GM21717 (cell line): Measurements from ENCODE around the gene KYNU.

Source experiments
- ATAC-seq: cut with Tn5 transposase; IDR thresholded peaks from one replicate; pipeline ENCODE4 v1.9.1; 2021; ENCODE audit warnings: mild to moderate bottlenecking, moderate library complexity; ENCODE audit not compliant: unreplicated experiment

Gene KYNU

DNA sequence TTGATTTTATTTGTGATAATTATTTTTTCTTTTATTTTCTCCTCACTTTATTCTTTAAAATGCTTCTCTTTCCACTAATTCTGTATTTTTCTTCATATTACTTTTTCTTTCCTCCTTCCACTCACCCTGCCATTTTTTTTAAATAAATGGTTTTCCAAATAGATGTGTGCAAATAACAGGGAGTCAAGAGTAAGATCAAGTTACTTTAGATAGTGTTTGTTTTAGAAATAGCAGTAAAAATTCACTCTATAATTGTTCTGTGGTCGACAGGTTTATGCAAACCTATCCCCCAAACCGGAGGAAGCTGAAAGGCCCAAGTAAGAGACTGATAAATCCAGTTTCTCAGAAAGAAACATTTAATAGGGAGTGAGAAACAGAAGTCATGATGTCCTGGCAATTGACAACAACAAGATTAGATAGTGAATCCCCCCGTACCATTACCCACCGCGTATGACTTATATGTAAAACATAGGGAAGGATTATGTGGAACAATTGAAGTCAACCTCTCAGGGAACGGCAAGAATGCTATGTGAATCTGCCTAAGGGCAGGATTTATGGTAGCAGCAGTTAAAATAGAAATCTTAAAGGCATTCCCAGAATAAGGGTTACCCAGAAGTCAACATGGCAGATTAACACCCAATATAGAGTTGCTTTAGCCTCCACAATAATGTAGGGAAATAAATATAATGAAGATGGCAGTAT, 75.5 kb downstream of the KYNU start:
- no peak for ATAC-seq

DNA sequence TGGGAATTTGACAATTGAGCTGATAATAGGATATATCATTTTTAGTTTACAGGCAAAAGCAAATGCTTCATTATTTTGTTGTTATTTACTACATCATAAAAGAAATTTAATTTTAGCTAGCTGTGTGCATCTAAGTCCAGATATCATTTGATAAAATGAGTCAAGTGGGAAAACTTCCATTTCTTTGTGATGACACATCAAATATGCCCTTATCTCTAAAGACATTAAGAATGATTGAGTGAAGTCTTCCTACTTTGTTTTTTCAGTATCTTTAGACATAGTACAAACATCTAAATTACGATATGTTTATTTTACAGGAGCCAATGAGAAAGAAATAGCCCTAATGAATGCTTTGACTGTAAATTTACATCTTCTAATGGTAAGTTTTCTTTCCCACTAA, 77.0 kb downstream of the KYNU start:
- no peak for ATAC-seq

DNA sequence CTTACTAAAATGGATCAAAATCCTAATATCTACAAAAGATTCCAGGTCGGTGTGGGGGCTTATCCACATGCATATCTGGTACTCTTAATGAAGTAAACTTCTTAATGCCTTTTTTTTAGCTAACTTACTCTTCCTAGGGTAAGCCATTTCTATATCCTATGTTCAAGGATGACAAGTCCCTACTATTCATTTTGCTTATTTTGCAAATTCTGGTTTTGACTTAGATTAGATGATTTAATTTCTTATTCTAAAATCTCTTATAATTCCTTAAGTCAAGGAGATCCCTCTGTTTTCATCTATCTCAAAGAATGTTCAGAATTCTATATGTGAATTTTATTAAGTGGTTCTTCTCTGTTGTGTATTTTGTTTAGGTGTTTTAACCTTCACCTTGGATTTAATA, 79.7 kb downstream of the KYNU start:
- ATAC-seq: no peak

- ATAC-seq: no peak
These were observed 83.7 kb downstream of the KYNU start for GRCh38 chr2:142961202-142961601.

DNA sequence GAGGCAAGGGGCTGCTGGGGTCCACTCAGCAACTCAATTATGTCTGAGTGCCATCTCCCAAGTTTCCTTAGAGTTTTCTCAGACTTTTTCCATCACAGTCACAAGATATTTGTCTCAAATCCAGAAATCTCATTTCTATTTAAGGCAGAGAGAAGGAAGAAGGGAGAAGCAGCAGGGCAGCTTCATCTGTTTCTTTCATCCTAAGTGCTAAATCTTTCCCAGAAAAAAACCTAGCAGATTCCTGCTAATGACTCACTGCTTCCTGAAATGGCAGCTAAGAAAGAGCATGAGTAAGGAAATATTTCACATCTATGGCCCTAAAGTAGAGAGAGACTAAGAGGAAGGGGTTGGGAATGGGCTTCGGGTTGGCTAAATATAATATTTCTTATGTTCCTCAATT, 88.0 kb downstream of the KYNU start:
- ATAC-seq: no peak

DNA sequence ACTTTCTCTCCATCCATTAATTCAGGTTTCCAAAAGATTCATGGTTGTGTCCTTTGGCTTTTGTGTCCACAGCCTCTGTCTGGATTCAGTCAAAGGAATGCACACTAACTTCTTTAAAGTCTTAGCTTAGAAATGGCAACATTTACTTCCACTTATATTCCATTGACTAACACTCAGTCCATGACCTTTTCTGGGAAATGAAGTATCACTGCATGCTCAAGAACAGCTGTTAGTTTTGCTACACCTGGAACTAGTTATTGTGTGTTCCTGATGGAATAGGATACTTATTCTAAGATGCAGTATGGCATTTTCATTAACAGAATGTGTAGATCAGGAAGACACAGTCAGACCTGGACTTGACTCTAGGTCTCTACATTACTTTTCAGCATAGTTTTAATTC, 88.8 kb downstream of the KYNU start:
- no peak for ATAC-seq

DNA sequence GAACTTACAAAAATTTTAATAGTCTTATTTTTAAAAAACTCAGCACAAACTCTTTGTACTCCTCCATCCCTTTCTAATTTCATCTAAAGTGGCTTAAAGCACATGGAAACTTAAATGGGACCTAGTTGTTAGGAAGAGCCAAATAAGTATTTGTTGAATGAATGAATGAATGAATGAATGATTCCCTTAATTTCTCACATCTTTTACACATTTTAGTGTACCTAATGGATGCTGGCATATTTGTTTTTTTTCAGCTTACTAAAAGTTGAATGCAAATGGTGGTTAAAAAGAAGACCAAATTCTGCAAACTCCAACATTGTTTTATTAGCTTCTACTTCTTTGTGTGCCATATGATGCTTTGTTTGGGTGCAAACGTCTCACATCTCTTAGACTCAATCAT, 89.6 kb downstream of the KYNU start:
- no peak for ATAC-seq

DNA sequence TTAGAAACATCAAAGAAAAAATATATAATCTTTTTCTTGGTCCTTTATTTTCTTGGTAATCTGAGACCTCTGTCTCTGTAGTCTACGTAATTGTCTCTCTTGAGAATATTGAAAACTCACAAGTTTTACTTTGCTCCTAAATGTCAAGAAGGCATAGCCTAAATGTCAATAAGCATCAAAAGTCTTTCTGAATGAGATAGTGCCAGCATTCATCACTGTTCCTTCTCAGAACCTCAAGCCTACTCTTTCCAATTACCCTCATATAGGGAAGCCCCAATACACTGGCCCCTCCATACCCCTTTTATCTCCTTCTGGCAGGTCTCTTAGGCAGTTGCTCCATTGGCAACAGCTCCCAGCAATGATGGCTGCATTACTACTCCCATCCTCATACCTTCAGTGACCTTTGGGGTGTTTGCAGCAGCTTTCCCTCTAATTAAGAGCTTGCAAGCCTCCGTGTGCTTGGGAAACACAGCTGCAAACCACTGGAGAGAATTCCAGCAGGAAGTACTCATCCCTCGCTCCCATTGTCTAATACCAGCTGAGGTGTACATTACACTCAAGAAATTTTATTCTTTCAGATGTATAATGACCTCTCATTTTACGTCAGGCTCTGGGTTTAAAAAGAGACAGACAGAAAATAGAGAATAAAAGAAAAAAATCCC, 95.8 kb downstream of the KYNU start:
- ATAC-seq: no peak

DNA sequence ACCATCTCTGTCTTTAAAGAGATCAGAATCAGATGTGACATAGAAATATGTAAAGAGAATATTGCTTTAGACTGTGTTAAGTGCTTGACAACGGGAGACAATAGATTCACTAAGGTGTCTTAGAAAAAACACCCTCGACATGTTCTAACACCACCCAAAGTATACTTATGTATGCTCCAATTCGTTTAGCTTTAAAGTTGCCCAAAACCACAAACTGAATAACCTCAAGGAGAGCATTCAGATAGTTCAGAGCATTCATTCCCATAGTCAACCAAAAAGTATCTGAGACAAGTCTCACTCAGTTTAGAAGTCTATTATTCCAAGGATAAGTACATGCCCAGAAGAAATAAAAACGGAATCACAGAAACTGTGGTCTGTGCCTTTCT, 96.4 kb downstream of the KYNU start:
- peak; percentile 9 for ATAC-seq

DNA sequence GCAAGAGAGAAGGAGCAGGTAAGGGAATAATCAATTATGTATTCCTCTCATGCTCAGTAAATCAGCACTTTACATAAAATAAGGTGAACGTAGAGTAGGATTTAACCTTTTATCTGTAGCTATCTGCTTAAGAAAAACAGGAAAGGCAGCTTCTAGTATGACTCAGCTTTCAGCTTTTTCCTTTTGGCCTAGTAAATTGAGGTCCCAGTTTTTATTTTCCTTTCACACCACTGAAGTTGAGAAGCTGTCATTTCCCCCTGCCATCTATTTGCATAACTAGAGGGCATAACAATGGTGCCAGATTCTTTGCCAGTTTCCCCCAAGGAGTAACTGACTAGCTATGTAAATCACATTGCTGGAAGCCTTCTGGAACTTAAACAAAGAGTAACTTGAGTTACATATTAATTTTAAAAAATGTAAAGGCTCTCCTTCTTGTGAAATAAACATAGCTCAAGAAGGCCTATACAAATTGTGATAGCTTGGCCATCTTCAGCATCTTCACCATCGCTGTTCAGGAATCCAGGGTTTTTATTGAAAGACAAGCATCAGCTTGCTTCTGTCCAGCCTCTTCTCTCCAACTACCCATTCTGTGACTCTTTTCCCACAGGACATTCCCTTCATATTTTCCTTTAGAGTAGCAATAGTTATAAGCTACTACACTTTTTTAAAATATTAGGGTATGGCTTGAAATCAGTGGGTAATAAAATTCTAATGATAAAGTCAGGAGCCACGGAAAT, 97.0 kb downstream of the KYNU start:
- ATAC-seq: peak; percentile 65

DNA sequence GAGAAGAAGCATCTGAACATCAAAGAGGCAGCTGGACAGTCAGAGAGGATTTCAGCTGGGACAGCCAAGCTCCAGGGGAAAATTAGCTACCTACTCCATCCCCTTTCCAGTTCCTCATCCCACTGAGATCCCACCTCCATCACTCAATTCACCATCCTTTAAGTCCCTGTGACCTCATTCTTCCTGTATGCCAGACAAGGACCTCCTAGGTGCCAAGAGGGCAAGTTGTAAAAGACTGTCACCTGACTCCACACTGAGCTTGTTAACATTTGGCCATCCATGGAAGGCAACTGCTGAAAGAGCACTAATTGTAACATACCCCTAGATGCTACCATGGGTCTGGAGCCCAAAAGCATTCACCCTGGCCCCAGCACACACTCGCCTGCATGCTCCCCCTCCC, 97.8 kb downstream of the KYNU start:
- no peak for ATAC-seq

DNA sequence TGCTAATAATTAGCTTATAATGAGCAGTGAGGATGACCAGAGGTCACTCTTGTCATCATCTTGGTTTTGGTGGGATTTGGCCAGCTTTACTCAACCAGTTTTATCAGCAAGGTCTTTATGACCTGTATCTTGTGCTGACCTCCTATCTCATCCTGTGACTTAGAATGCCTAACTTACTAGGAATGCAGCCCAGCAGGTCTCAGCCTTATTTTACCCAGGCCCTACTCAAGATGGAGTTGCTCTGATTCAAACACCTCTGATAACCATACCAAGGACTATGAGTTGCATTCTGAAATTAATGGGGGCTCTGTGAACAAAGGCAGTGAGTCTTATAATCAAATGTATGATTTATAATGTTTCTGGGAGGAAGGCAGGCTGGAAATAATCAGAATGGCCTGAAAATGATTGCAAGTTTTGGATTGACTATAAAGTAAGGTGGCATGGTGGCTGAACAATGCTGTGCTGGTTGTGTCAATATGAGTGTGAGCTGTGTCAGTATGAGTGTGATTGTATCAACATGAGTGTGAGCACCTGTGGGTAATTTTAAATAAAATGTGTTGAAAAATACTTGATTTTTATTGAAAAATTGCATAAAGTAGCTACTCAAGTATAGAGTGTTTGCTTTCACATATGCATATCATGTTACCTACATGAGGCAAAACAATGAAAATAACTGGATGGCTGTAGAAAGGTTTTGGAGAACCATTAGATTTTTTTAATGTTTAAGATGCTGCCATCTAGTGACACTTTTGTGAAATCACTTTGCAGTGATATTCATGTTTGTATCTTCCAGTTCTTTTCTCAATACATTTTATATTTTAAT, 103.0 kb downstream of the KYNU start:
- peak; percentile 38 for ATAC-seq

DNA sequence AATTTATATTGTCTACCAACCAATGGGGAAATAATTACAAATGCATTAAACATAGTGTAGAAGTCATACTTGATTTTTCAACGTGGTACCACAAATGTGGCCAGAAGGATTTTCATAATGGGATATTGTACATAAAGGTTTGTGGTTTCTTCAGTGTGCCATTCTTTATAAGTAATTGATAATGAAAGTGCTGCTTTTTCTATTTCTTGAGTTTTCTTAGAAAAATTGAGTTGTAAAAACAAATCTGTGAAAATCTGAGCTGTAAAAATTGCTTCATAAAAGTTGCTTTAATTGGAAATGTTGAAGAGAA, 103.6 kb downstream of the KYNU start:
- peak; percentile 3 for ATAC-seq

DNA sequence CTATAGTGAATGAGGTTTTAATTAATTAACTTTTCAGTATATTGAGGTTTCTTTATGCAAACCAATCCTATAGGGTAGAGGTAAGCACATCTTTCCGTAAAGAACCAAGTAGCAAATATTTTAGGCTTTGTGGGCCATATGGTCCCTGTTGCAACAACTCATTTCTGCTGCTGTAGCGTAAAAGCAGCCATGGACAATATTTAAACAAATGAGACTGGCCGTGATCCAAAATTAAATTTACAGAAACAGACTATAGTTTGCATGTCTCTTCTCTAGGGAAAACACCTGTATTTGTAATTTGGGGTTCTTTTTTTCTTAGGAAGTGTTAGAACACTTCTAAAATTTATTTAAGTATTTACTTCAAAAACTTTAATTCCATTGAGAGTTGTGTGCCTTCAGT, 104.3 kb downstream of the KYNU start:
- no peak for ATAC-seq

GRCh38 chr2:142983174-142983573, 105.7 kb downstream of the KYNU start:
- peak; percentile 91 for ATAC-seq

DNA sequence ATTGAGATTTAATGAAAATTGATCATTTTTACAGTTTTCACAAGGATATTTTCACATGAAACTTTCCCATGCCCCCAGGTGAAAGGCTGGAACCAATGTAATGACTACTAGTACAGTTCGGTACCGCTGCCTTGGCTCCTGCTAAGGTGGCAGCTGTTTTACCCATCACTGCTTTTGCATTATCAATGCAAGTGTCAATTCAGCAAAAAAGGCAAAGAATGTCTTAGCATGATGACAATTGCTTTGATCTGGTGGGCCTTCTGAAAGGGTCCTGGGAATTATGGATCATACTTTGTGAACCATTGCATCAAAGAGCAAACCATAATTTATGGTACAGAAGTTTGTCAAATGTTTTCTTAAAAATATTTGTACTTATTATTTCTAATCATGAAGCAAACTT, 107.2 kb downstream of the KYNU start:
- ATAC-seq: no peak

GRCh38 chr2:142987044-142987443, 109.6 kb downstream of the KYNU start:
- ATAC-seq: no peak

- peak; percentile 62 for ATAC-seq
These were observed 112.1 kb downstream of the KYNU start for GRCh38 chr2:142989273-142990204.

- ATAC-seq: no peak
These were observed 113.8 kb downstream of the KYNU start for GRCh38 chr2:142991295-142991694.

DNA sequence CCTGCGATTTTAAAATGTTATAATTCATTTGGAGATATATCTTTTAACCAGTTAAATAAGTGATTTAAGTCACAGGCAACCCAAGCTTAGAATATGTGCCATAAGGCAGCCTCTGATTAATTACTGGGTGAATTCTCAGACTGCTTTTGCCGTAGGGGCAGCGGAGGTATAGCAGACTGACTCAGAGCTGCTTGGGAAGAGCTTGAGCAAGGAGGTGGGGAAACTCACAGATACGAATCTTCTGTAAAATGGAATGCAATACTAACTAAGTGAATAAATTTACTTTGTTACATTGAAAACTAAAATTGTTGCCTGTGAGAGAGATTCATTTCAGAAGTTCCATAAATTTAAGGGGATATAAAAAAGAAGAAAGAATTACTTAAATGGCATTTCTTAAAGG, 115.4 kb downstream of the KYNU start:
- no peak for ATAC-seq
